PC-9 (cell line): Measurements from ENCODE around the gene HABP4. TPM values are rescaled to one million over a fixed set of nuclear protein-coding genes. Genes with fewer than 3 reads are reported as not detected.

Experiments
- BruUV-seq: library from RNA; stranded (reverse); fragments of 400-500 nt; replicated peaks from 2 replicates; lab custom pipeline; 2021; lab: Mats Ljungman, UMichigan
- CTCF ChIA-PET: fragments of 300-600 bp; sonication (Branson Sonifier 250); formaldehyde crosslinking; loops from one replicate; lab custom pipeline; 2022; ENCODE audit warnings: antibody characterized with exemption; lab: Charles Lee
- POLR2A ChIA-PET: fragments of 300-600 bp; sonication (Branson Sonifier 250); formaldehyde crosslinking; loops from one replicate; lab custom pipeline; 2022; ENCODE audit warnings: antibody characterized with exemption; ENCODE audit not compliant: unreplicated experiment; lab: Charles Lee
- DNase-seq, 2 experiments: peaks; one replicate each; pipeline versions ENCODE4 v3.0.0 to v3.0.0-alpha.2; 2015 to 2022; ENCODE audit warnings: mixed read lengths in 1 of 2
- H2AFZ ChIP-seq: fragments of 200-600 bp; sonication (generic); 2 replicates; pipeline ENCODE4 v1.8.1; 2017; ENCODE audit warnings: antibody characterized with exemption
- H3F3A ChIP-seq: fragments of 200-600 bp; sonication (generic); 2 replicates; pipeline ENCODE4 v1.8.1; 2017; ENCODE audit warnings: antibody characterized with exemption, mild to moderate bottlenecking, low read depth; ENCODE audit not compliant: insufficient read depth
- H3K27ac ChIP-seq: fragments of 200-600 bp; sonication (generic); 2 replicates; pipeline ENCODE4 v1.6.1; 2016; ENCODE audit warnings: mixed run types
- H3K27me3 ChIP-seq: fragments of 200-600 bp; sonication (generic); 2 replicates; pipeline ENCODE4 v1.6.1; 2016; ENCODE audit warnings: low read depth, mixed run types; ENCODE audit not compliant: insufficient read depth
- H3K36me3 ChIP-seq: fragments of 200-600 bp; sonication (generic); 2 replicates; pipeline ENCODE4 v1.6.1; 2016; ENCODE audit warnings: low read depth, mixed run types
- H3K4me1 ChIP-seq: fragments of 200-600 bp; sonication (generic); replicated peaks from 2 replicates; pipeline ENCODE4 v1.6.1; 2016; ENCODE audit warnings: mixed run types; ENCODE audit not compliant: insufficient read depth
- H3K4me2 ChIP-seq: fragments of 200-600 bp; sonication (generic); 2 replicates; pipeline ENCODE4 v1.6.1; 2017; ENCODE audit warnings: mixed run types
- H3K4me3 ChIP-seq: fragments of 200-600 bp; sonication (generic); 2 replicates; pipeline ENCODE4 v1.6.1; 2016; ENCODE audit warnings: mixed run types
- H3K79me2 ChIP-seq: fragments of 200-600 bp; sonication (generic); 2 replicates; pipeline ENCODE4 v1.6.1; 2017; ENCODE audit warnings: low read depth, mixed run types
- H3K9me2 ChIP-seq: fragments of 200-600 bp; sonication (generic); 2 replicates; pipeline ENCODE4 v1.8.1; 2017; ENCODE audit warnings: mild to moderate bottlenecking; ENCODE audit not compliant: insufficient read depth
- H3K9me3 ChIP-seq: fragments of 200-600 bp; sonication (generic); 2 replicates; pipeline ENCODE4 v1.8.1; 2016; ENCODE audit warnings: low read depth; ENCODE audit not compliant: insufficient read depth
- H4K20me1 ChIP-seq: fragments of 200-600 bp; sonication (generic); 2 replicates; pipeline ENCODE4 v1.8.1; 2017; ENCODE audit not compliant: insufficient read depth
- EZH2 ChIP-seq: fragments of 200-600 bp; sonication (generic); IDR thresholded peaks from 2 replicates; pipeline ENCODE4 v1.8.0; 2017; ENCODE audit warnings: antibody characterized with exemption, low read depth
- intact Hi-C: fragments of 100-400 bp; cut with micrococcal nuclease; formaldehyde crosslinking; loops from one replicate; pipeline ENCODE4 v1.10.0; 2022; ENCODE audit not compliant: unreplicated experiment
- total RNA-seq: library from RNA; stranded (reverse); gene quantifications from 2 replicates; pipeline ENCODE4 v1.2.3, GENCODE V29; 2021
- TF ChIP-seq, protein P1 (sequence below): fragments of 200-600 bp; sonication (generic); conservative IDR thresholded peaks from 2 replicates; pipeline ENCODE4 v1.6.1; 2017; ENCODE audit warnings: mixed run types, antibody characterized with exemption, mild to moderate bottlenecking, moderate library complexity

HABP4 gene
- total RNA-seq, 1 experiment from 2014 or later = 8.1 TPM

DNA sequence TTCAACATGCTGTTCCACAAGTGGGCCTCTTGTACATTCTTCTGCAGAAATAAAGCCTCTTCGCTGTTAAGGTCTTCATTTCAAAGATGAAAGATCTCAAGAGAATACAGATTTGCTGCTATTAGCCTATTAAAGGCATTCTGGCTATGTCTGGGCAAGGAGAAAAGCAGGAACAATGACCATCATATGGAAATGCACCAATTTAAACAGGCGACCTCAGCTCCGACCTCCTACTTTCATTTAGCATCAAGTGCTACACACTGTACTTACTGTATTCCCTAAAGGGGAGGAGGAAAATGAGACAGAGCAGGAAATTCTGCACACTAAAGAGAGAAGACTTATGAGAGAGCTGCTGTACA is 64.8 kb downstream of the HABP4 start:
- Histone ChIP-seq H3K27me3 (no peaks in the 10 kb centered on the region), H3K36me3 (no peaks in the 10 kb centered on the region), H3K9me3 (no peaks in the 10 kb centered on the region), H3F3A (no peaks in the 10 kb centered on the region), H3K9me2 (no peaks in the 10 kb centered on the region), H3K4me3 (no peak overlapping the region), H3K79me2 (no peaks in the 10 kb centered on the region), H3K4me1 (no peaks in the 10 kb centered on the region), H4K20me1 (no peaks in the 10 kb centered on the region), H3K27ac (no peak overlapping the region), H3K4me2 (no peak overlapping the region), H2AFZ (no peak overlapping the region)
- no TSS peak for BruUV-seq
- ChIA-PET POLR2A (interaction anchor here (0.6 kb wide), 1 partner anchor 119 kb away, joined by 3 read pairs; no protein-coding TSS in a partner anchor), CTCF (no interaction called here)
- TF ChIP-seq EZH2 = no peak
- TF ChIP-seq, protein P1, sequence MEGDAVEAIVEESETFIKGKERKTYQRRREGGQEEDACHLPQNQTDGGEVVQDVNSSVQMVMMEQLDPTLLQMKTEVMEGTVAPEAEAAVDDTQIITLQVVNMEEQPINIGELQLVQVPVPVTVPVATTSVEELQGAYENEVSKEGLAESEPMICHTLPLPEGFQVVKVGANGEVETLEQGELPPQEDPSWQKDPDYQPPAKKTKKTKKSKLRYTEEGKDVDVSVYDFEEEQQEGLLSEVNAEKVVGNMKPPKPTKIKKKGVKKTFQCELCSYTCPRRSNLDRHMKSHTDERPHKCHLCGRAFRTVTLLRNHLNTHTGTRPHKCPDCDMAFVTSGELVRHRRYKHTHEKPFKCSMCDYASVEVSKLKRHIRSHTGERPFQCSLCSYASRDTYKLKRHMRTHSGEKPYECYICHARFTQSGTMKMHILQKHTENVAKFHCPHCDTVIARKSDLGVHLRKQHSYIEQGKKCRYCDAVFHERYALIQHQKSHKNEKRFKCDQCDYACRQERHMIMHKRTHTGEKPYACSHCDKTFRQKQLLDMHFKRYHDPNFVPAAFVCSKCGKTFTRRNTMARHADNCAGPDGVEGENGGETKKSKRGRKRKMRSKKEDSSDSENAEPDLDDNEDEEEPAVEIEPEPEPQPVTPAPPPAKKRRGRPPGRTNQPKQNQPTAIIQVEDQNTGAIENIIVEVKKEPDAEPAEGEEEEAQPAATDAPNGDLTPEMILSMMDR = no peak
- no peak for DNase-seq
- intact Hi-C loops = no loop called here

DNA sequence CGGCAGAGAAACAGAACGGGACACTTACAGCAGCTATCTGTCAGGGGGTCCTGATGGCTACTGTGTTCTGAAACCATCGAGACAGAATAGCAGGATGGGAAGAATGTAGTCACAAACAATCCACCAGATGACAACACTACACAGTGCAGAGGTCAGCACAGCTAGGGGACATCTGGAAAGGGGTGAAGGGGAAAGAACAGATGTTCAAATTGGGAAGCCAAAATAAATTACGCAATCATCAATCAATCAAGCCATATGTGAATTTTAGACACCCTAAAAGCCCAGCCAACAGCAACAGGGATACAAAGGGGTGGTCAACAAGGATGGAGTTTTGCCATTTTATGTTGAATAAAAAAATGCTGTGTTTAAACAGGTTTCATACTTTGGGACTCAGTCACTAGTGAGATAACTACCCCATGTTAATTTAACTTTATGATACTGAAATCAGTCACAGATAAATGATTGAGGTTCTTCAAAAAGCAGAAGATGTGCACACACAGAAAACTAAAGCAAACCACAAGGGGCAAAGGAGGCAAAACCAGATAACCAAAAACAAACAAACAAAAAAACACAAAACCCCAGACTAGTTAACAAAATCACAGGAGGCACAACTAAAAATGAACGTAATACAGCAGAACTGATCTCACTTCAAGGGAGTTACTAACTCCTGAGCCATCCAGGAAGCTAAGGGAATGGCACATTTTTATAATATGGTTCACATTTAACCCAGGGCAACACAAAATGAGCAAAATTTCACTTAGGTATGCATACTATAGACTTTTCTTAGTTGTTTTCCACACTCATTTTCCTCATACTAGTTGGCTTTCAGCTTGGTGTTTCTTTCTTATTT is 65.9 kb downstream of the HABP4 start:
- Histone ChIP-seq H3K4me2 (no peak overlapping the region), H3F3A (no peaks in the 10 kb centered on the region), H3K9me2 (no peaks in the 10 kb centered on the region), H3K79me2 (no peaks in the 10 kb centered on the region), H4K20me1 (no peaks in the 10 kb centered on the region), H3K36me3 (no peaks in the 10 kb centered on the region), H3K4me3 (no peak overlapping the region), H3K4me1 (no peaks in the 10 kb centered on the region), H2AFZ (no peak overlapping the region), H3K9me3 (no peaks in the 10 kb centered on the region), H3K27ac (no peak overlapping the region), H3K27me3 (no peaks in the 10 kb centered on the region)
- intact Hi-C loops = no loop called here
- BruUV-seq = no TSS peak
- CTCF ChIA-PET = no interaction called here
- POLR2A ChIA-PET = no interaction called here
- DNase-seq = no peak
- no peak for TF ChIP-seq EZH2
- TF ChIP-seq, protein P1 = no peak

DNA sequence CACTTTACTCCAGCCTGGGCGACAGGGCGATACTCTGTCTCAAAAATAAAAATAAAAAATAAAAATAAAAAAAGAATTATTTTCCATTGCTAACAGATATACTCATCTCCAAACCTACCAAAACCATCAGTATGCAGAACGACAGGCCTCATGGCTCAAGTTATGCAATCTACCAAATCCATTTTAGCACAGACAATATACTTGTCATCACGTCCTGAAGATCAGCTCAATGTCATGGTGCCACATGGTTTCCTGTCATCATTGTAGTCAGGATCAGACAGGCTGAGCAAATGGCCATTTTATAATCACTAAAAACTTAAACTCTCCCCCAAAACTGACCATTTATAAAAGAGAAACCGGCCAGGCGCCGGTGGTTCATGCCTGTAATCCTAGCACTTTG is 69.1 kb downstream of the HABP4 start:
- no peaks in the 10 kb centered on the region for H3K27me3 ChIP-seq
- no peaks in the 10 kb centered on the region for H4K20me1 ChIP-seq
- H3F3A ChIP-seq = no peaks in the 10 kb centered on the region
- H3K27ac ChIP-seq = no peak overlapping the region
- H3K79me2 ChIP-seq = no peaks in the 10 kb centered on the region
- BruUV-seq = no TSS peak
- H2AFZ ChIP-seq = no peak overlapping the region
- TF ChIP-seq EZH2 = no peak
- TF ChIP-seq, protein P1 = no peak
- no peaks in the 10 kb centered on the region for H3K9me3 ChIP-seq
- no peaks in the 10 kb centered on the region for H3K4me1 ChIP-seq
- H3K4me3 ChIP-seq = no peak overlapping the region
- no peaks in the 10 kb centered on the region; the same call in 1 of the 2 replicates for H3K36me3 ChIP-seq
- no peaks in the 10 kb centered on the region for H3K9me2 ChIP-seq
- DNase-seq = no peak
- CTCF ChIA-PET = no interaction called here
- POLR2A ChIA-PET = interaction anchor here (0.7 kb wide), 1 partner anchor 13 kb away, joined by 4 read pairs; no protein-coding TSS in a partner anchor
- intact Hi-C loops = no loop called here
- H3K4me2 ChIP-seq = no peak overlapping the region
